Astrocyte of the cerebellum (primary cell): ENCODE results near the gene TMEM9B.
"Not testable (repeated sequence)": the region's sequence is repeated elsewhere in the genome, so short reads cannot be mapped to it uniquely, and the experiment has no call there.

ENCODE experiments used
- DNase-seq: peaks from one replicate; pipeline ENCODE4 v3.0.0-alpha.2; 2011; ENCODE audit warnings: low read depth
- H3K4me3 ChIP-seq: 2 replicates; pipeline ENCODE4 v1.5.1; 2011; ENCODE audit warnings: mild to moderate bottlenecking, low read depth, low read length, moderate library complexity
- CTCF ChIP-seq: IDR thresholded peaks from 2 replicates; pipeline ENCODE4 v1.5.1; 2012; ENCODE audit warnings: low read length, low read depth, moderate library complexity, mild to moderate bottlenecking; ENCODE audit errors: missing control alignments
- in situ Hi-C: cut with HindIII; loops from 2 replicates; pipeline ENCODE4 v1.10.0; 2017; ENCODE audit warnings: low sequenced_read_pairs

TMEM9B gene

DNA sequence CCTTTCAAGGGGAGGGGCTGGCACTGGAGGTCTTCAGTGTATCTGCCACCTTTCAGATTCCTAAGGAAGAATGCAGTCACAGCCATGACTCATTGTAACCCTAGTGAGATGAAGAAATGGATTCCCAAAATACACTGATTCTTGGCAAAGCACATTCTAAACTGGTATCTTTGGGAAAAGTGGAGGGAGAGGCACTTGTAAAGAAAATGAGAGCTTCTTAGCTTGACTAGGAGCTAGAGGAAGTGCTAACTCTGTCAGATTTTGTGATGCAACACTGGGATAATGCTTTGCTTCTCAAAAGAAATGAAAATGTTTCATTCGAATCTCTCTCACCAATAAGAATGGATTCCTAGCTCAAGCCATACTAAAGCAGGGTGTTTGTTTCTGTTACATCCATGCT, 25.2 kb upstream of the TMEM9B start:
- no peak for TF ChIP-seq CTCF
- in situ Hi-C loops = loop anchor here (5.0 kb wide), 1 partner anchor 102 kb away; no protein-coding TSS in a partner anchor
- no peak for DNase-seq
- H3K4me3 ChIP-seq = no peak overlapping the region

DNA sequence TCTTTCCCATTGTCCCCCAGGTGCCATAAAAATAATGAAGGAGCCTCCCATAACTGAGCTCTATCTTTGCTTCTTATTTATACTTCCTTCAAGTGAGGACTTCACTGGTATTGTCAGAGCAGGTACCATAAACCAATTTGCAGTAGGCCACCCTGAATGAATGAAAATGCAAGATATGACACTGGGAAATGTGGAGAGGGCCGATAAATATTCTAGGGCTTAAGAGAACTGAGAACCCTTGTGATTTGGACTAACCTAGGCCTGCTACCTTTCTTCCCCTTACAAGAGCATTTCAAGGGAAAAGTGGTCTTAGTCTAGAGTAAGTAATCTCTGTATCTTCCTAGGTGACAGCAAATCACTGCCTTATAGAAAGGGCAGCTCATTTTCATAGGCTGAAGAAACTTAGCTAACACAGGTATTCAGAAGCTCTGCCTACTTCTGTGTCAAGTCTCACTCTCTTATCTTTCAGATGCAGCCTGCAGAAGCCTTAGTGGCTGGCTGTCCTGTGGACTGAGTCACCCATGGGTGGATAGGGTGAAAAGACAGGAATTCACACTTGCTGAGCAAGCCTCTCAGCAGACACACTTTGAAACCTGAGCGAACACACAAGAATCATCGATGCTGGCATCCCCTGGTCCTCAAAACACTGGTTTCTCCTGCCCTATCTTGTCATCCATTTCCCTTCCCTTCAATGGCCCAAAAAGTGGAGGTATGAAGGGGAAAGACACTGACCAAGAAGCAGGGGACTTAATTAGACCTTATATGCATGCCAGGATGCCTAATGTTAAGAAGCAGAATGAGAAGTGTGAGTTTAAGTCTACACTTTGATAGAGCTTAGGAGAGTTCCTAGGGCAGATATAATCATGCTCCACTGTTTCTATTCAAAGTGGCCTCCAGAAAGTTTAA, 24.3 kb upstream of the TMEM9B start:
- DNase-seq = no peak
- TF ChIP-seq CTCF = no peak
- in situ Hi-C loops = loop anchor here (5.0 kb wide), 1 partner anchor 101 kb away; no protein-coding TSS in a partner anchor
- no peak overlapping the region for H3K4me3 ChIP-seq

DNA sequence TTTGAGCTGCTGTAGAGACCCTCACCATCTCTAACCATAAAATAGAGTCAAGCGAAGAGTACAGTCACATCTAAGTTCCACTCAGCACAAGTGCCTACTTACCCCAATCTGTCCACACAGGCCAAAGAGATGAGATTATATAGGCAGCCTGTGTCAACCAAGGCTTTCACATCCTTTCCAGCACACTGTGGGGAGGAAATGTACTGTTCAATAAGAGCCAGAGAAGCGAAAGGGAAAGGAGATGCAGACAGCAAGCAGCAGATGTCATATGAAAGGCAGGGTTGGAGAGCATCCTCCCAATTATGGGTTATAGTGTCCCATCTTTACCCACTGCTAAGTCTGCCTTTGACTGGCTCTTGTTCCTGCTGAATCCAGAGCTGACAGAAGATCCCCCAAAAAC, 23.2 kb upstream of the TMEM9B start:
- in situ Hi-C loops = loop anchor here (5.0 kb wide), 1 partner anchor 100 kb away; no protein-coding TSS in a partner anchor
- no peak for TF ChIP-seq CTCF
- no peak for DNase-seq

GRCh38 chr11:8986772-8987171, 22.5 kb upstream of the TMEM9B start:
- not testable (repeated sequence) for DNase-seq
- in situ Hi-C loops = loop anchor here (5.0 kb wide), 1 partner anchor 99 kb away; no protein-coding TSS in a partner anchor

More for the DNA sequence above, 23.2 kb upstream of the TMEM9B start:
- no peak overlapping the region for H3K4me3 ChIP-seq

DNA sequence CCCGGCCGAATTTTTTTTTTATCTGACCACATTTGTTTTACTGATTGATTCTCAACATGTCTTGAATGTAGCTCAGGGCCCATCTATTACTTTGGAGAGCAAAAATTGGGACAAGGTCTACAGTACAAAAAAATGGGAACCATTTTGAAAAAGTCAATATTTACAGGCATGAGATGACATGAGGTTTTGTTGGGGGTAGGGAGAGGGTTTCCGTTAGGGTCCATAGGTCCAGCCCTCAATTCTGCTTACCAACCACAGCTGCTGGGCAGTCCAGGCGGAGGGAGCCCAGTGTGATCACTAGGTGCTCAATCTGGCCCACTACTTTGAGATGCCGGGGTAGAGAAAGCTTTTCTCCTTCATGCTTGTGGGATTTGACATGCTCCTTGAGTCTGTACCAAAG, 21.2 kb upstream of the TMEM9B start:
- H3K4me3 ChIP-seq = no peak overlapping the region
- in situ Hi-C loops = loop anchor here (5.0 kb wide), 1 partner anchor 98 kb away; no protein-coding TSS in a partner anchor
- no peak for DNase-seq
- no peak for TF ChIP-seq CTCF

More at GRCh38 chr11:8986772-8987171, 22.5 kb upstream of the TMEM9B start:
- not testable (repeated sequence) for H3K4me3 ChIP-seq

GRCh38 chr11:8983552-8983951, 19.3 kb upstream of the TMEM9B start:
- H3K4me3 ChIP-seq = no peak overlapping the region
- TF ChIP-seq CTCF = no peak
- in situ Hi-C loops = no loop called here
- DNase-seq = no peak

GRCh38 chr11:8980485-8980884, 16.2 kb upstream of the TMEM9B start:
- DNase-seq = no peak
- no peak for TF ChIP-seq CTCF
- in situ Hi-C loops = no loop called here
- H3K4me3 ChIP-seq = no peak overlapping the region

GRCh38 chr11:8979365-8979764, 15.1 kb upstream of the TMEM9B start:
- in situ Hi-C loops, H3K4me3 ChIP-seq, DNase-seq: not testable (repeated sequence)
